Limb (tissue), 2 donors: ENCODE results near the gene SEPSECS.

Source experiments
- DNase-seq, 2 donors: peaks; one replicate each; pipeline ENCODE4 v3.0.0-alpha.2; 2016; ENCODE audit errors: extremely low spot score in 2 of 2

SEPSECS gene

GRCh38 chr4:25110527-25111329, 49.5 kb downstream of the SEPSECS start:
- no peak for DNase-seq

- no peak for DNase-seq
Observed at GRCh38 chr4:25109511-25109910, 50.7 kb downstream of the SEPSECS start.

- no peak for DNase-seq
Observed at GRCh38 chr4:25108556-25108955, 51.7 kb downstream of the SEPSECS start.

DNA sequence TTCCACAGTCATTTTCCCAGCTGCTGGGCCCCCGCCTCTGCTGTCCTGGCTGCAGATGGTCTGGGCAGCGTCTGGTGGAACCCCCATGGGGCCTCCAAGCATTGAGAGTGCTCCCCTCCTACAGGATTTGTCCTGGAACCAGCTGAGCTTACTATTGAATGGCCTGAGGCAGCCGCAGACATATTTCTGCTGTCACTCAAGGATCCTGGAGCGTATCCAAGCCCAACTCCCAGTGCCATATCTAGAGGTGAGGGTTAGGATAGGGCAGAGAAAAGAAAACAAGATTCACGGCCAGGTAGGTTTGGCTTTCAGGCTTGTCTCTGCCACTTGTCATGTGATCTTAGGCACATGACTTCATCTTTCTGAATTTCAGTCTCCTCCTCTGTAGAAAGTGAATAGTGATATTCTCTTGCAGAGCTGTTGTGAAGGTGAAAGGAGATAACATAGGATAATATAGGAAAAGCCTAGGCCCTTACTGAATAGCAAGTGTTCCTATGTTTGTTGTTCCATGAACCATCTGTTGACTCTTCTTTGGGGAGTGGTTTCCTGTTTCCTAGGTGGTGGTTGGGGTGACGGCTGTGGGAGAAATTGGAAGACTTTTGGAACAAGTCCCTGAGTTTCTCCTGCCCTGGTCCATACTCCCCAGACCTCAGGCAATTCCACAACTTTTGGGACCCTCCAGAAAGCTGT, 52.3 kb downstream of the SEPSECS start:
- DNase-seq, result peak in 1 of 2 donors; percentile 49

DNA sequence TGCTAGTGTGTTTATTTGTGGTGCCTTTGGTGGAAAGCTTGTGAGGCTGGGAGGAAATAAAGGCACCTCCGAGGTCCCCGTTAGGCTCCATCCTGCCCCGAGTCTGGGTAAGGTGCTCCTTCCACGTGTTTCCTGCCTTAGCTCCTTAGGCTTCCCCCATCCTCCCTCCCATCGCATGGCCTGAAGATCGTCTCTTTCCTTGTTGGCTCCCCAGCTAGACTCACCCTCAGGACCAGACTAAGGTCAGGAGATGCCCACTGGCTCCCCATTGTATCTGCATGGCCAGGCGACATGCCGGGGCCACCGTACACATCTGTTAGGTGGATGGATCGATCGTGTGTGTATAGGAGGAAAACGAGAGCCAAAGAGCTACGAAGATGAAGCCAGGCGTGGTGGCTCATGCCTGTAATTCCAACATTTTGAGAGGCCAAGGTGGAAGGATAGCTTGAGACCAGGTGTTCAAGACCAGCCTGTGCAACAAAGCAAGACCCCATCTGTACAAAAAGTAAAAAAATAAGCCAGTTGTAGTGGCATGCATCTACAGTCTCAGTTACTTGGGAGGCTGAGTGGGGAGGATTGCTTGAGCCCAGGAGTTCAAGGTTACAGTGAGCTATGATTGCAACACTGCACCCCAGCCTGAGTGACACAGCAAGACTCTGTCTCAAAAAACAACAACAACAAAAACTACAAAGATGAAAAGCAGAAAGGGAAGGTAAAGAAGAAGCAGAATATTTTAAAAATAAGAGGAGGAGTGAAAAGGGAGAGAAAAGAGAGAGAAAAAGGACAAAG, 53.7 kb downstream of the SEPSECS start:
- DNase-seq, result no peak

DNA sequence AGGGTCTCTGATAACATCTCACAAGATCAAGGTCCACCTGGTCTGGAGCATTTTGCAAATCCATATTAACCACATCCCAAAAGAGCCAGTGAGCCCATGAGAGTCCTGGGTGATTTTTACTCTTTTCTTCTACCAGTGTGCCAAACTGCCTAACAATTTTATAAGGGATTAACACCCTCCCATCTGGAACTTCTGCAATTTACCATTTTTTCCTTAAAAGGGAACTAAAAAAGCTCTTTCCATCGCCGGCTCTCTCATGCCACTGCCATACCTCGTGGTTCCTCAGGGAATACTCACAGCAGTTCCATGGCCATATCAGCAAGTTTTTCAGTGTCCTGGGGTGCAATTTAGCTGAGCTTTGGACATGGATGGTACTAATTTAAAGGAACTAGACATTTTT, 55.7 kb downstream of the SEPSECS start:
- DNase-seq, result no peak

- DNase-seq, result peak; percentile 57 to 58
Observed at GRCh38 chr4:25103418-25103817, 56.8 kb downstream of the SEPSECS start.

- DNase-seq, result no peak
Observed at GRCh38 chr4:25101836-25102235, 58.4 kb downstream of the SEPSECS start.

GRCh38 chr4:25100710-25101109, 59.5 kb downstream of the SEPSECS start:
- DNase-seq, result peak in 1 of 2 donors; percentile 4

DNA sequence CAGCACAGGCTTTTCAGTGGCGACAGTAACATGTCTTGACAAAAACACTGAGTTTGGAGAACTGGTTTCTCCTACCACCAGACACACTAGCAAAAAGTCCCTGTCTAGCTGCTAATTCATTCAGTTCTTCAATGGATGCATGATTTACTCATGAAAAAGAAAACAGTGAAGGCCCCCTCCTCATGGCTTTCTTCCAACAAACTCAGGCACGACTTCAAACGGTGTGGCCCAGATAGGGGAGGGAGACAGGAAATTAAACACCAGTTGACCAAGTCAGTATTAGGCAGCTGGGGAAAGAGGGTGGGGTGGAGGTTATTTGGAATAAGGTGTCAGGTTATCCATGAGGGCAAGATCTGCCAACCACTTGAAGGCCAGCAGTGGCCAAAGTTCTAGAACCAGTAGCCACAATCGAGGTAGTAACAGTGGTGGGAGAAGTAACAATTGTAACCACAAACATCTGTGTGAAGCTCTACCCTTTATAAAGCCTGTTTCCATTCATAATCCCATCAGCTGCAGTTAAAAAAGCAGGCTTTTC, 60.2 kb downstream of the SEPSECS start:
- peak in 1 of 2 donors; percentile 32 for DNase-seq

- DNase-seq, result peak; percentile 70 to 72
Observed at GRCh38 chr4:25098964-25099891, 61.0 kb downstream of the SEPSECS start.

DNA sequence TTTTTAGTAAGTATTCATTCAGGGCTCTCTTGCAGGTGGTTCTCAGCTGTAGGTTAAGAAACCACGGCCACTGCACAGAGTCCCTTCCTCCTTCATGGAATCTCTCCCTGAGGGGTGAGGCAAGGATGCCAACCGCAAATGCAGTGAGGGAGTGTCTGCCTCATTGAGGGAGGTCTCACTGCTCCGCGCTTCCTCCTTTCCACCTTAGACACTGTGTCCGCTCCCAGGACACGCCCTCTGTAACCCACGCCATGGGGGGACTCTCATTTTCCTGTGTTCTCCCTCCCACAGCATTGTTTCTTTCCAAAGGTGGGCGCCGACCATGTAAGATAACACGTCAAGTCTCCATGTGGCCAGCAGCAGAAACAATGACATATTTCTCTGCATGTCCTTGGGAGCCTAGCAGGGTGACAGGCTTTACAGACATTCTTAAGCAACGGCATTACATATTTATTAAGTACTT, 63.2 kb downstream of the SEPSECS start:
- no peak for DNase-seq

DNA sequence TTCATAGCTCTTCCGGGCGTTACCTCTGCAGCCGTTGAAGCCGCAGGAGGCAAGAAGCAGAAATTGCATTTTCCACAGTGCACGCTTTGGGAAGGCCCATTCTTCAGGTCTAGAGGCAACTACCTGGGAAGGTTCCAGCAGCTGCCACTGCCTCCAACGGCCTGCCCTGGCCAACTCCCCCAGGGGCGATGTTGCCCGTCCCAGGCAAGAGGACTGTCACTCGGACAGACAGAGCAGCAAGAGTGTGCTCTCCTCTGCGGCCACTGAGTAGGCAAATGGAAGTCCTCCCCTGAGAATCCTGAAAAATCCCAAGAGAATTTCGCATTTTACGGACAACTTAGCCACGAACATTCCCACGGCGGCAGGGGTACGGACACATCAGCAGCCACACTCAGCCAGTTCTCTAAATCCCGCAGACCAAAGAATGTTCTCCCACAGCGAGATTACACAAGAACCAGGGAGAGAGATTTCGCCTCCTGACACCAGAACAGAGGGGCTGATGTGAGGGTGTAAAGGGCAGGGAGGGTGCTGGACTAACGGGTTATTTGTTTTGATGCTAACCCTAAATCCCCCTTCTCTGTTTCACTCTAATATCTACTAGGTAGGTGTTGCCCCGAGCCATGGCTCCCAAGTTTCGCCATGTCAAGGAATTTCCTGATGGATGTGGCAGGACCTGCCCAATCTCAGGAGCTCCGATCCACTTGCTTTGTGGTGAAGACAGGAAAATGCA, 63.8 kb downstream of the SEPSECS start:
- no peak for DNase-seq

DNA sequence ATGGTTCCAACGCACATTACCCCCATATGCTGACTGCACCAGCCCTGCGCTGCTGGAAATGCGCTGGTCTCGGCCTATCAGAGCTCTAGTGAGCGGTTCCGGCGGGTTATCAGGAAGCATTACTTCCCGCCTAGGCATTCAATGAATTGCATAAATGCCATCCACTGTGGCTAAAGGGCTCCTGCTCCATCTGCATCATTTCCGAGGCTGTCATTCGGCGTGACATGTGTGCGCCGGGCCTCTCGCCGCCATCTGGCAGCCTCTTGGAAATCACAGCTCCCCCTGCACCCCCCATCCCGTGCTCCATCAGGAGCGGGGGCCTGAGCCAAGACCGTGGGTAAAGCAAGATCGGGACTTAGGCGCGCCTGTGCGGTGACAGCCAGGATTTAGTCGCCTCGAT, 64.4 kb downstream of the SEPSECS start:
- peak in 1 of 2 donors; percentile 57 for DNase-seq

DNA sequence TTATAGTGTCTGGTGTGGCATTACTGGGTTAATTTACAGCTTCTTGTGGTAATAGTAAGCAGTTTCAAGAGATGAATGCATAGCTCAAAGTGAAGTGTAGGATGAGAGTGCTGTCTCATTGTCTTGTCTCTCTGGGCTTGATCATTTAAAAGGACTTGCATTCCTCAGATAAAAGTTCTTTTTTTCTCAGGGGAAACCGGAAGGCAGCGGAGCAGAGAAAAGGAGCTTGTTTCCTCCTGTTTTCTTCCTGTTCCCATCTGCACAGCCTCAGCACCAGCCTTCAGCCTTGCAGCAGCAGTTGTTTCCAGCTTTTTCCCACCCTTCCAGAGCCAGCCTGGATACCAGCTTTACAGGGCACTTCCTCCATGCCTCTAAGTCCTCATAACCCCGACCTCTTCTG, 68.1 kb downstream of the SEPSECS start:
- no peak for DNase-seq

DNA sequence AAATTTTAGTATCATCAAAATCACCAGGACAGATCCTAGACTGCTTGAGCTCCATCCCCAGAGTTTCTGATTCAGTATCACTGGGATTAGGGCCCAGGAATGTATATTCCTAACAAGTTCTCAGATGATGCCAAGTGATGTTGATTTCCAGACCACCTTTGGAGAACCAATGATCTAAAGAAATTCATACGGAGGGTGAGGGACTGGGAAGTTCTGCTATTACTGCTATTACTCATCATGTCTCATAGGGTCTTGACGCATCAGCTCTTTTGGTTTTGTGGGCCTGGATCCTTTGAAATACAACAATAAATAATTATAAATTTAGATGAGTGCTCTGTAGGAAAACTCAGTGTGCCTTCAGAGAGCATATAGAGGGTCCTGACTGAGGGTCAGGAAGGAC, 69.7 kb downstream of the SEPSECS start:
- DNase-seq, result no peak

DNA sequence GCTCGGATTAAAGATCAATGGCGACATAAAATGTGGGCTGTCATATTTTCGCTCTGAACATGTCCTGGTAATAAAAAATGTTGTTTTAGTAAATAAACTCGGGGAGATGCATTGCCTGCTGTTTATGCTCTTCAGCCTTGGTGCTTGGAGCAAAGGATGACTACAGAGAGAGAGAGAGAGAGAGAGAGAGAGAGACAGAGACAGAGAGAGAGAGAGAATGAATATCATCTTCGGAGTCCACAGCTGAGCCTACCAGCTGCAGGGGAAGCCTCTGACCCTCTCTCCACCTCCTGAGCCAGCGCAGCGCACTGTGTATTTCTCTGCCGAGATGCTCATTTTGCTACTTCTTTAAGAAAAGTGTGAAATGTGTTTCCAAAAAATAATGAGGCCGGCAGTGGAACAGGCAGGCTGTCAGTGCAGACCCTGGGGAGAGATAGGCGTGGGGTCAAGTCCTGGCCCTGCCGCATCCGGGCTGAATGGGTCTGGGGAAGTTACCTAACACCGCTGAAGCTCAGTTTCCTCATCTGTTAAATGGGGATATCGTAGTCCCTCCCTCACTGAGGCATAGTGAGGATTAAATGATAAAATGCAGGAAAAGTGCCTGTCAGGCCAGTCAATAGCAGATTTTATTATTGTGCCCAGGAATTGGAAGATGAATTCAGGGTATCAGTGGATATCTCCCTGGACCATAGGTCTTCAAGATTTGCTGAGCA, 71.0 kb downstream of the SEPSECS start:
- DNase-seq, result no peak

- DNase-seq, result peak in 1 of 2 donors; percentile 62
Observed at GRCh38 chr4:25088093-25088952, 71.9 kb downstream of the SEPSECS start.
